HG03060 (cell line): ENCODE results near the gene DOCK9.
"Not testable (repeated sequence)": the region's sequence is repeated elsewhere in the genome, so short reads cannot be mapped to it uniquely, and the experiment has no call there.

Source experiments
- ATAC-seq: cut with Tn5 transposase; IDR thresholded peaks from one replicate; pipeline ENCODE4 v1.9.1; 2021; ENCODE audit warnings: low read depth, moderate number of reproducible peaks; ENCODE audit not compliant: unreplicated experiment

DOCK9 gene

GRCh38 chr13:98754468-98754867 is 223.4 kb downstream of the DOCK9 start:
- ATAC-seq: not testable (repeated sequence)

DNA sequence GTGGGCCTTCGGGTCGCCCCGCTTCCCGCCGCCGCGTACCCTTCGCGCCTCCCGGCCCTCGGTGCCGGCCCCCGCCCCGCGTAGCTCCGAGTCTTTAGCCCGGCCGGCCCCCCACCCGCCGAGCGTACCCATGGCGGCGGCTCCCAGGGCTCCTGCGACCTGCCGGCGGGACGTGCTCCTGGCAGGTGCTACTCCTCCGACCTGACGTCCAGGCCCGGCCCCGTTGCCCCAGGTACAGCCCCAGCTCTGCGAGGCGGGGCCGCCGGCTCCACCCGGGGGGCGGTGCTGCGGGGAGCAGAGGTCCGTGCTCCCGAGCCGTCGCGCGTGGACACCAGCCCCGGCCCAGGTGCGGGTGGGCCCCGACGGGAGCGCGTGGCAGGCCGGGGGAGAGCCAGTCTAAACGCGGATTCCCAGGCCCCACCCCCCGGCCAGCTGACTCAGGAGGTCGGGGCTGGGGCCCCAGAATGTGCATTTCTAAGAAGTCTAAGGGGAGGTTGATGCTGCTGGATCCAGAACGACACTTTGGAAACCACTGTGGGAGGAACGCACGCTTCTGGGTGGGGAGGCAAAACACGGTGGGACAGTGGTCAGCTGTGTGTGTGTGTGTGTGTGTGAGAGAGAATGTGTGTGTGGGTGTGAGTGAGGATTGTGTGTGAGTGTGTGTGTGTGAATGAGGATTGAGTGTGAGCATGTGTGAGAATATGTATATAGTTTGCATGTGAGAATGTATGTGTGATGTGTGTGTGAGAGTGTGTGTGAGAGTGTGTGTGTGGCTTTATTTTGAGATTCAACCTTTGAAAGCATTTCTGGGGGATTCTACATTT is 225.2 kb downstream of the DOCK9 start, which contains the start of gene SLC15A1:
Gene SLC15A1, minus strand, starts transcription at position 206 of the 824 bp plus-strand sequence. Its CDS starts 74 bp downstream, at position 132.
- no peak for ATAC-seq

GRCh38 chr13:98751861-98752466 is 225.9 kb downstream of the DOCK9 start:
- ATAC-seq: no peak

GRCh38 chr13:98751367-98751782 is 226.5 kb downstream of the DOCK9 start:
- ATAC-seq: no peak

DNA sequence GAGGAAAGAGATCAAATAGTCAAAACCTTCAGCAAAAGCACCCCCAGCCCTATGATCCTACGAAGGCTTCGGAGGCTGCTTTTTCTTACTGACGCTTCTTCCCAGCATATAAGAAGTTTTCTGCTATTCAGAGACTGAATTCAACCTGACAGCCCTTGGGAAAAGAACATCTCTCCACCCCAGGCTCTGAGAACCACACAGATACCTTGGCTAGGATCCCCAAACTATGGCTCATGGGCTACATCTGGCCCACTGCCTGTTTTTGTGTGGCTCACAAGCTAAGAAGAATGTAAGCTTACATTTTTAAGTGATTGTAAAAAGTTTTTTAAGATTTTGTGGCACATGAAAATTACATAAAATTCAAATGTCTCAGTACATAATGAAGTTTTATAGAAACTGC is 228.4 kb downstream of the DOCK9 start:
- ATAC-seq: no peak

GRCh38 chr13:98746968-98747367 is 230.9 kb downstream of the DOCK9 start:
- ATAC-seq: no peak
